AG09309 (cell line): ENCODE data around the gene BTNL8.

Experiments
- DNase-seq: peaks from one replicate; pipeline ENCODE4 v3.0.0-alpha.2; 2010; ENCODE audit warnings: low read depth
- H3K4me3 ChIP-seq: 2 replicates; pipeline ENCODE4 v1.5.1; 2011; ENCODE audit warnings: mild to moderate bottlenecking, low read depth, low read length, moderate library complexity; ENCODE audit not compliant: control insufficient read depth
- CTCF ChIP-seq: IDR thresholded peaks from 2 replicates; pipeline ENCODE4 v1.5.1; 2011; ENCODE audit warnings: mild to moderate bottlenecking, low read depth, low read length, inconsistent platforms; ENCODE audit not compliant: insufficient read depth, control insufficient read depth; ENCODE audit errors: missing control alignments

The BTNL8 gene

GRCh38 chr5:180974612-180975315 is 75.8 kb downstream of the BTNL8 start:
- no peak overlapping the region for H3K4me3 ChIP-seq
- no peak for DNase-seq
- TF ChIP-seq CTCF, result no peak

GRCh38 chr5:180975338-180975737 is 76.4 kb downstream of the BTNL8 start:
- no peak overlapping the region for H3K4me3 ChIP-seq
- no peak for TF ChIP-seq CTCF
- no peak for DNase-seq

- no peak overlapping the region for H3K4me3 ChIP-seq
- no peak for DNase-seq
- TF ChIP-seq CTCF, result no peak
These were observed 77.6 kb downstream of the BTNL8 start for GRCh38 chr5:180976518-180976917.

- TF ChIP-seq CTCF, result no peak
- no peak overlapping the region for H3K4me3 ChIP-seq
- DNase-seq, result no peak
These were observed 78.9 kb downstream of the BTNL8 start for GRCh38 chr5:180977852-180978251.

GRCh38 chr5:180982008-180982741 is 83.2 kb downstream of the BTNL8 start:
- DNase-seq, result no peak
- TF ChIP-seq CTCF, result no peak
- H3K4me3 ChIP-seq, result no peak overlapping the region

GRCh38 chr5:180988016-180988415 is 89.1 kb downstream of the BTNL8 start:
- no peak overlapping the region for H3K4me3 ChIP-seq
- DNase-seq, result no peak
- TF ChIP-seq CTCF, result no peak
